ENCODE data around the gene ARHGEF19.

DNA sequence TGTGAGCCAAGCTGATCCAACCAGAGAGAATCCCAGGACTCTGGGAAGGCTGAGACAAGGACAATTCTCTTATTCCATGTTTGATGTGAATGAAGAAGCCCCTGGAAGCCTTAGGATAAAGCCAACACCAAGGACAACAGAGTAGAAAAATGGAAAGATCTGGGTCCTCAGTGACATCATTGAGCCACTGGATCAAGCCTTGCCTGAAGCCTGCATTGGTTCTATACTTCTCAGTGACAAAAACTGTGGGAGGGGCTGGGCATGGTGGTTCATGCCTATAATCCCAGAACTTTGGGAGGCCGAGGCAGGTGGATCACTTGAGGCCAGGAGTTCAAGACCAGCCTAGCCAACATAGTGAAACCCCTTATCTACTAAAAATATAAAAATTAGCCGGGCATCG is 15.6 kb downstream of the ARHGEF19 start:
- TF ChIP-seq TOE1 (CRISPR knock-in tag; IDR thresholded peaks at IDR 0.05): no peak
- TF ChIP-seq, protein P1, sequence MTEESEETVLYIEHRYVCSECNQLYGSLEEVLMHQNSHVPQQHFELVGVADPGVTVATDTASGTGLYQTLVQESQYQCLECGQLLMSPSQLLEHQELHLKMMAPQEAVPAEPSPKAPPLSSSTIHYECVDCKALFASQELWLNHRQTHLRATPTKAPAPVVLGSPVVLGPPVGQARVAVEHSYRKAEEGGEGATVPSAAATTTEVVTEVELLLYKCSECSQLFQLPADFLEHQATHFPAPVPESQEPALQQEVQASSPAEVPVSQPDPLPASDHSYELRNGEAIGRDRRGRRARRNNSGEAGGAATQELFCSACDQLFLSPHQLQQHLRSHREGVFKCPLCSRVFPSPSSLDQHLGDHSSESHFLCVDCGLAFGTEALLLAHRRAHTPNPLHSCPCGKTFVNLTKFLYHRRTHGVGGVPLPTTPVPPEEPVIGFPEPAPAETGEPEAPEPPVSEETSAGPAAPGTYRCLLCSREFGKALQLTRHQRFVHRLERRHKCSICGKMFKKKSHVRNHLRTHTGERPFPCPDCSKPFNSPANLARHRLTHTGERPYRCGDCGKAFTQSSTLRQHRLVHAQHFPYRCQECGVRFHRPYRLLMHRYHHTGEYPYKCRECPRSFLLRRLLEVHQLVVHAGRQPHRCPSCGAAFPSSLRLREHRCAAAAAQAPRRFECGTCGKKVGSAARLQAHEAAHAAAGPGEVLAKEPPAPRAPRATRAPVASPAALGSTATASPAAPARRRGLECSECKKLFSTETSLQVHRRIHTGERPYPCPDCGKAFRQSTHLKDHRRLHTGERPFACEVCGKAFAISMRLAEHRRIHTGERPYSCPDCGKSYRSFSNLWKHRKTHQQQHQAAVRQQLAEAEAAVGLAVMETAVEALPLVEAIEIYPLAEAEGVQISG (CRISPR knock-in tag; IDR thresholded peaks at IDR 0.05): no peak
- no peak for TF ChIP-seq ZNF792 (CRISPR knock-in tag; IDR thresholded peaks at IDR 0.05)
- TF ChIP-seq, protein P2, sequence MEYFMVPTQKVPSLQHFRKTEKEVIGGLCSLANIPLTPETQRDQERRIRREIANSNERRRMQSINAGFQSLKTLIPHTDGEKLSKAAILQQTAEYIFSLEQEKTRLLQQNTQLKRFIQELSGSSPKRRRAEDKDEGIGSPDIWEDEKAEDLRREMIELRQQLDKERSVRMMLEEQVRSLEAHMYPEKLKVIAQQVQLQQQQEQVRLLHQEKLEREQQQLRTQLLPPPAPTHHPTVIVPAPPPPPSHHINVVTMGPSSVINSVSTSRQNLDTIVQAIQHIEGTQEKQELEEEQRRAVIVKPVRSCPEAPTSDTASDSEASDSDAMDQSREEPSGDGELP (IDR thresholded peaks at IDR 0.05; ENCODE audit: borderline replicate concordance, low read depth): no peak
- TF ChIP-seq, protein P3, sequence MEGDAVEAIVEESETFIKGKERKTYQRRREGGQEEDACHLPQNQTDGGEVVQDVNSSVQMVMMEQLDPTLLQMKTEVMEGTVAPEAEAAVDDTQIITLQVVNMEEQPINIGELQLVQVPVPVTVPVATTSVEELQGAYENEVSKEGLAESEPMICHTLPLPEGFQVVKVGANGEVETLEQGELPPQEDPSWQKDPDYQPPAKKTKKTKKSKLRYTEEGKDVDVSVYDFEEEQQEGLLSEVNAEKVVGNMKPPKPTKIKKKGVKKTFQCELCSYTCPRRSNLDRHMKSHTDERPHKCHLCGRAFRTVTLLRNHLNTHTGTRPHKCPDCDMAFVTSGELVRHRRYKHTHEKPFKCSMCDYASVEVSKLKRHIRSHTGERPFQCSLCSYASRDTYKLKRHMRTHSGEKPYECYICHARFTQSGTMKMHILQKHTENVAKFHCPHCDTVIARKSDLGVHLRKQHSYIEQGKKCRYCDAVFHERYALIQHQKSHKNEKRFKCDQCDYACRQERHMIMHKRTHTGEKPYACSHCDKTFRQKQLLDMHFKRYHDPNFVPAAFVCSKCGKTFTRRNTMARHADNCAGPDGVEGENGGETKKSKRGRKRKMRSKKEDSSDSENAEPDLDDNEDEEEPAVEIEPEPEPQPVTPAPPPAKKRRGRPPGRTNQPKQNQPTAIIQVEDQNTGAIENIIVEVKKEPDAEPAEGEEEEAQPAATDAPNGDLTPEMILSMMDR (CRISPR knock-in tag; IDR thresholded peaks at IDR 0.05): no peak
- TF ChIP-seq ZFP90 (CRISPR knock-in tag; IDR thresholded peaks at IDR 0.05; ENCODE audit: borderline replicate concordance): no peak
- no peak for TF ChIP-seq ZFP62 (CRISPR knock-in tag; IDR thresholded peaks at IDR 0.05)
- TF ChIP-seq RELA (CRISPR knock-in tag; IDR thresholded peaks at IDR 0.05): no peak
- TF ChIP-seq GABPA (IDR thresholded peaks at IDR 0.05; ENCODE audit: low read depth, low read length): no peak
- no peak for TF ChIP-seq GABPA (CRISPR knock-in tag; IDR thresholded peaks at IDR 0.05; ENCODE audit: low read depth)
- TF ChIP-seq U2AF2 (IDR thresholded peaks at IDR 0.05; ENCODE audit: low read depth, low read length): no peak
- TF ChIP-seq, protein P4, sequence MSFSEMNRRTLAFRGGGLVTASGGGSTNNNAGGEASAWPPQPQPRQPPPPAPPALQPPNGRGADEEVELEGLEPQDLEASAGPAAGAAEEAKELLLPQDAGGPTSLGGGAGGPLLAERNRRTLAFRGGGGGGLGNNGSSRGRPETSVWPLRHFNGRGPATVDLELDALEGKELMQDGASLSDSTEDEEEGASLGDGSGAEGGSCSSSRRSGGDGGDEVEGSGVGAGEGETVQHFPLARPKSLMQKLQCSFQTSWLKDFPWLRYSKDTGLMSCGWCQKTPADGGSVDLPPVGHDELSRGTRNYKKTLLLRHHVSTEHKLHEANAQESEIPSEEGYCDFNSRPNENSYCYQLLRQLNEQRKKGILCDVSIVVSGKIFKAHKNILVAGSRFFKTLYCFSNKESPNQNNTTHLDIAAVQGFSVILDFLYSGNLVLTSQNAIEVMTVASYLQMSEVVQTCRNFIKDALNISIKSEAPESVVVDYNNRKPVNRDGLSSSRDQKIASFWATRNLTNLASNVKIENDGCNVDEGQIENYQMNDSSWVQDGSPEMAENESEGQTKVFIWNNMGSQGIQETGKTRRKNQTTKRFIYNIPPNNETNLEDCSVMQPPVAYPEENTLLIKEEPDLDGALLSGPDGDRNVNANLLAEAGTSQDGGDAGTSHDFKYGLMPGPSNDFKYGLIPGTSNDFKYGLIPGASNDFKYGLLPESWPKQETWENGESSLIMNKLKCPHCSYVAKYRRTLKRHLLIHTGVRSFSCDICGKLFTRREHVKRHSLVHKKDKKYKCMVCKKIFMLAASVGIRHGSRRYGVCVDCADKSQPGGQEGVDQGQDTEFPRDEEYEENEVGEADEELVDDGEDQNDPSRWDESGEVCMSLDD (CRISPR knock-in tag; IDR thresholded peaks at IDR 0.05; ENCODE audit: borderline replicate concordance): no peak

Data from HepG2 (cell line).